ENCODE measurements around the gene USP25. TPM values are rescaled to one million over a fixed set of nuclear protein-coding genes. Genes with fewer than 3 reads are reported as not detected.

The USP25 gene
- total RNA-seq, 1 donor from 2014 or later, result 27.2 TPM

DNA sequence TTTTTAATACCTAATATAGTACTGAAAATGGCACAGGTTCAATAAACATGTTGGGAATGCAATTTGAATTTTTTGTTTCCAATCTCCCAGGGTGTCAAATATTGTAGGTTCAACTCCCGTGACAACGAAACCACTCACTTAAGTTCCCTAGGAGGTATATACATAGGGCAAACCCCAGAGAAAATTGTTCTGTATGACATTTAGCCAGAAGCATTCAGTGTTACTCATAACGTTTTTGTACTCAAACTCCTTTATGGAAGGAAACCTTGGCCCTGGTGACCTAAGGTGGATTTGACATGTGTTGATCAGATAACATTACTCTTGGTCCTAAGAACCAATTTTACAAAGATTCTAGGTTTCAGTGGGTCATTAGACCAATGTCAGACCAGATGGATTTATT is 110.6 kb downstream of the USP25 start:
- no peak for DNase-seq (ENCODE audit: low read depth, low spot score)
- peaks cover 3% of the 10 kb centered on the region for H3K36me3 Mint-ChIP-seq (ENCODE audit: low read depth)
- no peaks in the 10 kb centered on the region for H3K4me1 Mint-ChIP-seq
- H3K9me3 Mint-ChIP-seq, result no peaks in the 10 kb centered on the region
- H3K27me3 Mint-ChIP-seq (ENCODE audit: low read depth), result no peaks in the 10 kb centered on the region
- no peak overlapping the region for H3K4me3 Mint-ChIP-seq
- no peak overlapping the region for H3K27ac Mint-ChIP-seq (ENCODE audit: unreplicated experiment)
- TF ChIP-seq CTCF (conservative IDR thresholded peaks at IDR 0.05), result no peak

DNA sequence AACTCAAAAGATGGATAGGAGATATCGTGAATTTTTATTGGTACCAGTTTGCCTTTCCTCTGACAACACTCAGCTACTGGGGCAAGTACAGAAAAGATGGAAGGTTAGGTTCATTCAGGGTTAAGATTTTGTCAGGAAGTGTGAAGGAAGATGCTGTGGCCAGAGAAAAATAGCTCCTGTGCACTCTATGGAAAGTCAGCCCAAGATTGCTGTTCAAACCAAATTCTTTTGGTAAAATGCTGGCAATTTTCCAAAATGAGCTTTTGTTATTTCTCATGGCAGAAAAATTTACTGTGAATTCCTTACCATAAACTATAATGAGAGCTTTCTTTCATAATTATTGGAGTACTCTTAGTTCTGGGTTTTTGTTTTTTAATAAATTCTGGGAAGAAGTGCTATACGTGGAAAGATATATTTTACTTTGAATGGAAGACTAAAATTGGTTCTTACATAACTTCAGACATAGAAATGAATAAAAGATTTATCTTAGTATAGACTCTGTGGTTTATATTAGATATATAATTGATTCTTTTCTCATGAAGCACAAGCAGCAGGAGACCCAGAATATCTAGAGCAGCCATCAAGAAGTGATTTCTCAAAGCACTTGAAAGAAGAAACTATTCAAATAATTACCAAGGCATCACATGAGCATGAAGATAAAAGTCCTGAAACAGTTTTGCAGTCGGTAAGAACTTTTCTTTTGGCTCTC is 112.2 kb downstream of the USP25 start:
- H3K9me3 Mint-ChIP-seq, result no peaks in the 10 kb centered on the region
- TF ChIP-seq CTCF (conservative IDR thresholded peaks at IDR 0.05), result no peak
- no peak overlapping the region for H3K27ac Mint-ChIP-seq (ENCODE audit: unreplicated experiment)
- no peaks in the 10 kb centered on the region for H3K27me3 Mint-ChIP-seq (ENCODE audit: low read depth)
- H3K4me3 Mint-ChIP-seq, result no peak overlapping the region
- H3K36me3 Mint-ChIP-seq (ENCODE audit: low read depth), result peaks cover 3% of the 10 kb centered on the region
- DNase-seq (ENCODE audit: low read depth, low spot score), result no peak
- no peaks in the 10 kb centered on the region for H3K4me1 Mint-ChIP-seq

- no peaks in the 10 kb centered on the region for H3K4me1 Mint-ChIP-seq
- no peaks in the 10 kb centered on the region for H3K27me3 Mint-ChIP-seq (ENCODE audit: low read depth)
- H3K36me3 Mint-ChIP-seq (ENCODE audit: low read depth), result peaks cover 3% of the 10 kb centered on the region
- H3K9me3 Mint-ChIP-seq, result no peaks in the 10 kb centered on the region
- no peak overlapping the region for H3K27ac Mint-ChIP-seq (ENCODE audit: unreplicated experiment)
- no peak for DNase-seq (ENCODE audit: low read depth, low spot score)
- no peak overlapping the region for H3K4me3 Mint-ChIP-seq
- TF ChIP-seq CTCF (conservative IDR thresholded peaks at IDR 0.05), result no peak
Observed at GRCh38 chr21:15842565-15842880, 112.7 kb downstream of the USP25 start.

- Mint-ChIP-seq H3K36me3 (ENCODE audit: low read depth) (peaks cover 3% of the 10 kb centered on the region), H3K27ac (ENCODE audit: unreplicated experiment) (no peak overlapping the region), H3K4me3 (no peak overlapping the region), H3K9me3 (no peaks in the 10 kb centered on the region), H3K27me3 (ENCODE audit: low read depth) (no peaks in the 10 kb centered on the region), H3K4me1 (no peaks in the 10 kb centered on the region)
- TF ChIP-seq CTCF (conservative IDR thresholded peaks at IDR 0.05), result no peak
- DNase-seq (ENCODE audit: low read depth, low spot score), result no peak
Observed at GRCh38 chr21:15843766-15844165, 114.0 kb downstream of the USP25 start.

DNA sequence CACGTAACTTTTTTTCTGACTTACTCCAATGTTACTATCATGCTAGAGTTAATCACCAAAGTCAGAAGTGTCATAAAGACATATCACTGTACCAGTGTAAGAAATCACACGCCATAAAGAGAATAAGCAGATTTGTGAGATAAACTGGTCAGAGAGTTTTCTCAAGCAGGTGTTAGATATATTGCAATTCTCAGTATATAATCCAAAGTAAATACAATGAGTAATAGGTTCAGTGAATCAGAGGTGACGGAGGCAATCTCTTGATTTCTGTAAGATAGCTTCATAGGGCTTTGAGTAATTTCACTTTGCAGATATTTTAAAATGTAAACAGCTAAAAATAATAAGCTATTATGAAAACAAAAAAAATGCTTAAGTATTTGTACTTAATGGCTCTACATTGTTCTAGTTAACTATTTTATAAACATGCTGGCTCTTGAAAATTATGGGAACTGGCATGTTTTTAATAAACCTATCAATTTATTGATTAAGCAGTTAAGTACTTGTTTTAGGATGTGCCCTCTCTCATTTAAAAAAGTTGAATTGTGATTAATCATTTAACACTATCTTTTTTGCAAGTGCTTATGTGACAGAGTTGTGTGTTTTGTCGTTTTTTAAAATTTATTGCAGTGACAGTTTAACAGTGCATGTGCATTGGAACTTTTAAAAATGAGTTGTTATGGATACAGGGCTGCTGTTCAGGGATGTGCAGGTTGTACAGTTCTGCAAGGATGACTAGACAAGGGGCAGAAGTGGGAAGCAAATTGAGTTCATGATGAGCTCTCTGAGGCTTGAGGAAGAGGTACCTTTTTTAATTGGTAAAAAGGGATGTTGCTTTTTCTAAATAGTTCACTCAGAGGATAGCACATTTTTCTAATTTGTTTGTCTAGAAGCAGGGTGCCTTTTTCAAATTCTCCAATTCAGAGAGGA is 119.1 kb downstream of the USP25 start:
- no peak for TF ChIP-seq CTCF (conservative IDR thresholded peaks at IDR 0.05)
- no peaks in the 10 kb centered on the region for H3K27me3 Mint-ChIP-seq (ENCODE audit: low read depth)
- H3K36me3 Mint-ChIP-seq (ENCODE audit: low read depth), result no peaks in the 10 kb centered on the region
- H3K9me3 Mint-ChIP-seq, result no peaks in the 10 kb centered on the region
- no peak overlapping the region for H3K4me3 Mint-ChIP-seq
- H3K4me1 Mint-ChIP-seq, result no peaks in the 10 kb centered on the region
- H3K27ac Mint-ChIP-seq (ENCODE audit: unreplicated experiment), result no peak overlapping the region
- DNase-seq (ENCODE audit: low read depth, low spot score), result no peak
